ENCODE data around the gene FKRP.

DNA sequence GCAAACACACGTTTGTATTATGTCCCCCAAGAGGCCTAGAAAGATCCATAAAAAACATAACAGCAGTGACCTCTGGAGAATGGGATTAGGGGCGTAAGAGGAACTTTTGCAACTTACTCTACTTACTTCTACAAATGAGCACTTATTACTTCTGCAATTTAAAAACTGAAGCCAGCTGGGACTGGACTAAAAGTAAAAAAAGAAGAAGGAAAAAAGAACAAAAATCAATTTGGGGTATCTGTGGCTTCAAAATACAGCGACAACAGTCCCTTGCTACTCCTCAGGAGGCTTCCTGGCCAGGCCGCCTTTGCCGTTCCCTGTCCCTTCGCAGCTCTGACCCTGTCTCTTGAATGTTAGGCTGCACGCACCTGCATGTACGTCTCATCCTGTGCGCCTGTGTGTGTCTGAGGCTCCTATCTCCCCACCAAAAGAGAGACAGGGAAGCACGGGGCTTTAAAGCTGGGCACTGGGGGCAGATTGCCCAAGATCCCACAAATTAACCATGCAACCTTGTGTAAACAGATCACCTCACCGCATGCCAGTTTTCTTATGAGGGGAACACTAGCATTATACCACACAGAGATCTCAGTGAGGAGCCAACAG is 12.1 kb upstream of the FKRP start:
- TF ChIP-seq POLR2A (IDR thresholded peaks at IDR 0.05): no peak
- TF ChIP-seq, protein P1, sequence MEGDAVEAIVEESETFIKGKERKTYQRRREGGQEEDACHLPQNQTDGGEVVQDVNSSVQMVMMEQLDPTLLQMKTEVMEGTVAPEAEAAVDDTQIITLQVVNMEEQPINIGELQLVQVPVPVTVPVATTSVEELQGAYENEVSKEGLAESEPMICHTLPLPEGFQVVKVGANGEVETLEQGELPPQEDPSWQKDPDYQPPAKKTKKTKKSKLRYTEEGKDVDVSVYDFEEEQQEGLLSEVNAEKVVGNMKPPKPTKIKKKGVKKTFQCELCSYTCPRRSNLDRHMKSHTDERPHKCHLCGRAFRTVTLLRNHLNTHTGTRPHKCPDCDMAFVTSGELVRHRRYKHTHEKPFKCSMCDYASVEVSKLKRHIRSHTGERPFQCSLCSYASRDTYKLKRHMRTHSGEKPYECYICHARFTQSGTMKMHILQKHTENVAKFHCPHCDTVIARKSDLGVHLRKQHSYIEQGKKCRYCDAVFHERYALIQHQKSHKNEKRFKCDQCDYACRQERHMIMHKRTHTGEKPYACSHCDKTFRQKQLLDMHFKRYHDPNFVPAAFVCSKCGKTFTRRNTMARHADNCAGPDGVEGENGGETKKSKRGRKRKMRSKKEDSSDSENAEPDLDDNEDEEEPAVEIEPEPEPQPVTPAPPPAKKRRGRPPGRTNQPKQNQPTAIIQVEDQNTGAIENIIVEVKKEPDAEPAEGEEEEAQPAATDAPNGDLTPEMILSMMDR (IDR thresholded peaks at IDR 0.05): no peak
